ENCODE measurements around the gene SGIP1. TPM values are rescaled to one million over a fixed set of nuclear protein-coding genes. Genes with fewer than 3 reads are reported as not detected.

The SGIP1 gene
- total and polyA plus RNA-seq, 7 donors = under 0.01 to 14.1 (median 7.3) TPM; not detected in 1

GRCh38 chr1:66506991-66507390 is 27.0 kb upstream of the SGIP1 start:
- TF ChIP-seq EP300 (IDR thresholded peaks at IDR 0.05) (no peak), POLR2A (IDR thresholded peaks at IDR 0.05) (no peak), POLR2AphosphoS5 (IDR thresholded peaks at IDR 0.05) (no peak)
- TF ChIP-seq, protein P1, sequence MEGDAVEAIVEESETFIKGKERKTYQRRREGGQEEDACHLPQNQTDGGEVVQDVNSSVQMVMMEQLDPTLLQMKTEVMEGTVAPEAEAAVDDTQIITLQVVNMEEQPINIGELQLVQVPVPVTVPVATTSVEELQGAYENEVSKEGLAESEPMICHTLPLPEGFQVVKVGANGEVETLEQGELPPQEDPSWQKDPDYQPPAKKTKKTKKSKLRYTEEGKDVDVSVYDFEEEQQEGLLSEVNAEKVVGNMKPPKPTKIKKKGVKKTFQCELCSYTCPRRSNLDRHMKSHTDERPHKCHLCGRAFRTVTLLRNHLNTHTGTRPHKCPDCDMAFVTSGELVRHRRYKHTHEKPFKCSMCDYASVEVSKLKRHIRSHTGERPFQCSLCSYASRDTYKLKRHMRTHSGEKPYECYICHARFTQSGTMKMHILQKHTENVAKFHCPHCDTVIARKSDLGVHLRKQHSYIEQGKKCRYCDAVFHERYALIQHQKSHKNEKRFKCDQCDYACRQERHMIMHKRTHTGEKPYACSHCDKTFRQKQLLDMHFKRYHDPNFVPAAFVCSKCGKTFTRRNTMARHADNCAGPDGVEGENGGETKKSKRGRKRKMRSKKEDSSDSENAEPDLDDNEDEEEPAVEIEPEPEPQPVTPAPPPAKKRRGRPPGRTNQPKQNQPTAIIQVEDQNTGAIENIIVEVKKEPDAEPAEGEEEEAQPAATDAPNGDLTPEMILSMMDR (IDR thresholded peaks at IDR 0.05) = no peak
- H3K27me3 ChIP-seq = no peaks in the 10 kb centered on the region
- H3K36me3 ChIP-seq = no peaks in the 10 kb centered on the region
- no peak overlapping the region for H3K4me3 ChIP-seq
- no peak overlapping the region for H3K27ac ChIP-seq
- DNase-seq = no peak
- no peaks in the 10 kb centered on the region for H3K9me3 ChIP-seq
- intact Hi-C loops (cut with DNase I) = no loop called here
- H3K4me1 ChIP-seq = peaks cover 0 to 12% (median 5%) of the 10 kb centered on the region in 4 donors

- Histone ChIP-seq H3K27ac (no peak overlapping the region), H3K36me3 (no peaks in the 10 kb centered on the region), H3K9me3 (no peaks in the 10 kb centered on the region), H3K4me1 (peaks cover 0 to 10% (median 2%) of the 10 kb centered on the region in 4 donors), H3K4me3 (no peak overlapping the region), H3K27me3 (no peaks in the 10 kb centered on the region)
- DNase-seq = no peak
- 85 to 92% methylated on average over 6 of the region's 6 CpGs for WGBS, 2 donors
- no peak for TF ChIP-seq EP300 (IDR thresholded peaks at IDR 0.05)
- TF ChIP-seq POLR2A (IDR thresholded peaks at IDR 0.05) = no peak
- TF ChIP-seq POLR2AphosphoS5 (IDR thresholded peaks at IDR 0.05) = no peak
- TF ChIP-seq, protein P1 (IDR thresholded peaks at IDR 0.05) = no peak
- intact Hi-C loops (cut with DNase I) = no loop called here
Observed at GRCh38 chr1:66510407-66510806, 23.5 kb upstream of the SGIP1 start.

DNA sequence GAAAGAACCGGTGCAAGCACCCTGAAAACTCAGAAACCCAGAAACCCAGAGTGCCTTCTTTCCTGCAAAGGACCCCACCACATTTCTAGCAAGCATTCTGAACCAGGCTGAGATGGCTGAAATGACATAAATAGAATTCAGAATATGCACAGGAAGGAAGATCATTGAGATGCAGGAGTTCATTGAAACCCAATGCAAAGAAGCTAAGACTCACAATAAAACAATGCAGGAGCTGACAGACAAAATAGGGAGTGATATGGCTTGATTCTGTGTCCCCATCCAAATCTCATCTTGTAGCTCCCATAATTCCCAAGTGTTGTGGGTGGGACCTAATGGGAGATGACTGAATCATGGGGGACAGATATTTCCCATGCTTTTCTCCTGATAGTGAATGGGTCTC is 22.8 kb upstream of the SGIP1 start:
- TF ChIP-seq POLR2A (IDR thresholded peaks at IDR 0.05) (no peak), EP300 (IDR thresholded peaks at IDR 0.05) (no peak), POLR2AphosphoS5 (IDR thresholded peaks at IDR 0.05) (no peak)
- TF ChIP-seq, protein P1 (IDR thresholded peaks at IDR 0.05) = no peak
- H3K4me1 ChIP-seq = peaks cover 0 to 3% (median 0%) of the 10 kb centered on the region in 4 donors
- WGBS, 2 donors = 82 to 90% methylated on average over 1 of the region's 1 CpG
- H3K27me3 ChIP-seq = no peaks in the 10 kb centered on the region
- no peaks in the 10 kb centered on the region for H3K9me3 ChIP-seq
- no peaks in the 10 kb centered on the region for H3K36me3 ChIP-seq
- H3K27ac ChIP-seq = no peak overlapping the region
- intact Hi-C loops (cut with DNase I) = no loop called here
- no peak for DNase-seq
- H3K4me3 ChIP-seq = no peak overlapping the region

GRCh38 chr1:66517959-66518358 is 16.0 kb upstream of the SGIP1 start:
- TF ChIP-seq POLR2AphosphoS5 (IDR thresholded peaks at IDR 0.05) = no peak
- TF ChIP-seq, protein P1 (IDR thresholded peaks at IDR 0.05) = no peak
- no peak for TF ChIP-seq EP300 (IDR thresholded peaks at IDR 0.05)
- no peak for TF ChIP-seq POLR2A (IDR thresholded peaks at IDR 0.05)
- H3K27me3 ChIP-seq = no peaks in the 10 kb centered on the region
- no peak overlapping the region for H3K27ac ChIP-seq
- no peaks in the 10 kb centered on the region for H3K36me3 ChIP-seq
- no peak for DNase-seq
- H3K9me3 ChIP-seq = no peaks in the 10 kb centered on the region
- no peak overlapping the region for H3K4me3 ChIP-seq
- H3K4me1 ChIP-seq = no peaks in the 10 kb centered on the region
- WGBS, 2 donors = 80 to 85% methylated on average over 6 of the region's 6 CpGs
- intact Hi-C loops (cut with DNase I) = no loop called here

- Histone ChIP-seq H3K27ac (no peak overlapping the region), H3K36me3 (no peaks in the 10 kb centered on the region), H3K4me1 (no peaks in the 10 kb centered on the region), H3K4me3 (no peak overlapping the region), H3K9me3 (no peaks in the 10 kb centered on the region), H3K27me3 (no peaks in the 10 kb centered on the region)
- intact Hi-C loops (cut with DNase I) = no loop called here
- 86% methylated on average over 2 of the region's 2 CpGs for WGBS, 2 donors
- TF ChIP-seq POLR2A (IDR thresholded peaks at IDR 0.05) (no peak), EP300 (IDR thresholded peaks at IDR 0.05) (no peak), POLR2AphosphoS5 (IDR thresholded peaks at IDR 0.05) (no peak)
- TF ChIP-seq, protein P1 (IDR thresholded peaks at IDR 0.05) = no peak
- DNase-seq = no peak
Observed at GRCh38 chr1:66518654-66519053, 15.3 kb upstream of the SGIP1 start.

Data from sigmoid colon (tissue), 7 donors.